ENCODE results near the gene FAM193B. TPM values are rescaled to one million over a fixed set of nuclear protein-coding genes. Genes with fewer than 3 reads are reported as not detected.
A peak's percentile ranks its signal among the peaks of the same experiment; 100 is the strongest.

Gene FAM193B
- total and polyA plus RNA-seq, 2 of the 13 experiments (the other 11 are each of a cell fraction or from before 2014, with no cell fraction given), result 21.2 to 40.9 TPM

GRCh38 chr5:177477701-177478477, 76.5 kb downstream of the FAM193B start (continued):
- TF ChIP-seq GATAD1 (CRISPR knock-in tag; IDR thresholded peaks at IDR 0.05), result no peak
- no peak for TF ChIP-seq SOX5 (CRISPR knock-in tag; IDR thresholded peaks at IDR 0.05; ENCODE audit: borderline replicate concordance)
- no peak for TF ChIP-seq TRIM22 (IDR thresholded peaks at IDR 0.05)
- TF ChIP-seq IRF2 (CRISPR knock-in tag; IDR thresholded peaks at IDR 0.05), result peak; percentile 24; the same call in 1 of the 2 replicates
- TF ChIP-seq NFRKB (IDR thresholded peaks at IDR 0.05), result no peak
- TF ChIP-seq ZNF768 (CRISPR knock-in tag; IDR thresholded peaks at IDR 0.05), result no peak
- TF ChIP-seq CREBL2 (CRISPR knock-in tag; IDR thresholded peaks at IDR 0.05; ENCODE audit: borderline replicate concordance), result no peak
- no peak for TF ChIP-seq BCL3 (CRISPR knock-in tag; IDR thresholded peaks at IDR 0.05)
- 0 out of 2 replicates have a peak, but pooled peaks have one; percentile 36 for TF ChIP-seq HIC2 (CRISPR knock-in tag; IDR thresholded peaks at IDR 0.05; ENCODE audit: low read depth)
- TF ChIP-seq ZNF713 (CRISPR knock-in tag; IDR thresholded peaks at IDR 0.05), result no peak
- no peak for TF ChIP-seq CREB1 (IDR thresholded peaks at IDR 0.05)
- no peak for TF ChIP-seq CREB1 (CRISPR knock-in tag; IDR thresholded peaks at IDR 0.05)
- TF ChIP-seq ZFP90 (CRISPR knock-in tag; IDR thresholded peaks at IDR 0.05; ENCODE audit: borderline replicate concordance), result no peak
- TF ChIP-seq, protein P1, sequence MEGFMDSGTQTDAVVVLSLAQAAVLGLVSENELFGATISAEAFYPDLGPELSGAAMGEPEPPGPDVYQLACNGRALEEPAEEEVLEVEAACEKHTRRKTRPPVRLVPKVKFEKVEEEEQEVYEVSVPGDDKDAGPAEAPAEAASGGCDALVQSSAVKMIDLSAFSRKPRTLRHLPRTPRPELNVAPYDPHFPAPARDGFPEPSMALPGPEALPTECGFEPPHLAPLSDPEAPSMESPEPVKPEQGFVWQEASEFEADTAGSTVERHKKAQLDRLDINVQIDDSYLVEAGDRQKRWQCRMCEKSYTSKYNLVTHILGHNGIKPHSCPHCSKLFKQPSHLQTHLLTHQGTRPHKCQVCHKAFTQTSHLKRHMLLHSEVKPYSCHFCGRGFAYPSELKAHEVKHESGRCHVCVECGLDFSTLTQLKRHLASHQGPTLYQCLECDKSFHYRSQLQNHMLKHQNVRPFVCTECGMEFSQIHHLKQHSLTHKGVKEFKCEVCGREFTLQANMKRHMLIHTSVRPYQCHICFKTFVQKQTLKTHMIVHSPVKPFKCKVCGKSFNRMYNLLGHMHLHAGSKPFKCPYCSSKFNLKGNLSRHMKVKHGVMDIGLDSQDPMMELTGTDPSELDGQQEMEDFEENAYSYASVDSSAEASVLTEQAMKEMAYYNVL (CRISPR knock-in tag; IDR thresholded peaks at IDR 0.05; ENCODE audit: borderline replicate concordance), result no peak
- TF ChIP-seq MYNN (CRISPR knock-in tag; IDR thresholded peaks at IDR 0.05; ENCODE audit: low read depth), result no peak
- no peak for TF ChIP-seq SOX6 (IDR thresholded peaks at IDR 0.05)
- TF ChIP-seq SOX6 (CRISPR knock-in tag; IDR thresholded peaks at IDR 0.05), result 0 out of 2 replicates have a peak, but pooled peaks have one; percentile 23
- peak; percentile 74; the same call in 1 of the 2 replicates for TF ChIP-seq RXRA (CRISPR knock-in tag; IDR thresholded peaks at IDR 0.05)
- peak; percentile 36; the same call in 1 of the 2 replicates for TF ChIP-seq RXRB (CRISPR knock-in tag; IDR thresholded peaks at IDR 0.05; ENCODE audit: borderline replicate concordance)
- TF ChIP-seq HDAC1 (CRISPR knock-in tag; IDR thresholded peaks at IDR 0.05), result 0 out of 2 replicates have a peak, but pooled peaks have one; percentile 35
- peak; percentile 59; the same call in 1 of the 2 replicates for TF ChIP-seq HDAC2 (CRISPR knock-in tag; IDR thresholded peaks at IDR 0.05)
- TF ChIP-seq KDM2A (CRISPR knock-in tag; IDR thresholded peaks at IDR 0.05; ENCODE audit: borderline replicate concordance, low read depth), result peak; percentile 14; the same call in 1 of the 2 replicates
- no peak for TF ChIP-seq MED13 (CRISPR knock-in tag; IDR thresholded peaks at IDR 0.05)
- TF ChIP-seq CHCHD3 (CRISPR knock-in tag; IDR thresholded peaks at IDR 0.05), result no peak
- no peak for TF ChIP-seq MEIS1 (CRISPR knock-in tag; IDR thresholded peaks at IDR 0.05; ENCODE audit: borderline replicate concordance)
